ENCODE results near the gene STIM1.

The STIM1 gene

DNA sequence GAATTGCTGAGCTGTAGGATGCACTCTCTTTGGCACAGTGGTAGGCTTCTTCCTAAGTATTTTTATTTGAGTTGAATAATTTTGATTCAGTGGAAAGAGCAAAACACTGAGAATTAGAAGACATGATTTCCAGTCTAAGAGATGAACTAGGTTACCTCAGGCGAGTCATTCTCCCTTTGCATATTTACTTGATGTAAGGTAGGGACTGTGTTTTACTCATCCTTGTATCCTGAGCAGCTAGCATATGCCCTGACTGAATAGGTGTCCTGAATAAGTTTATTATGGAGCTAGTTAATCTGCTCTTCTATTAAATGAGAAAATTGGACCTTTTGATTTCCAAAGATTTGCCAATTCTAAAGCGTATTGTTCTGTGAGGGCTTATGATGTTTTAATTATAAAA is 50.7 kb downstream of the STIM1 start:
- Histone ChIP-seq H3K4me3 (ENCODE audit: low read length) (no peak overlapping the region), H3K27me3 (ENCODE audit: control insufficient read depth, insufficient read depth, low read length) (no peaks in the 10 kb centered on the region), H3K4me1 (ENCODE audit: control insufficient read depth, insufficient read depth, low read length) (peaks cover 13% of the 10 kb centered on the region), H3K9ac (ENCODE audit: low read depth, low read length) (no peak overlapping the region), H3K36me3 (ENCODE audit: insufficient read depth, low read length) (no peaks in the 10 kb centered on the region), H3K4me2 (ENCODE audit: low read length) (no peak overlapping the region), H3K9me3 (replicated peaks; ENCODE audit: low read length) (no peaks in the 10 kb centered on the region)

DNA sequence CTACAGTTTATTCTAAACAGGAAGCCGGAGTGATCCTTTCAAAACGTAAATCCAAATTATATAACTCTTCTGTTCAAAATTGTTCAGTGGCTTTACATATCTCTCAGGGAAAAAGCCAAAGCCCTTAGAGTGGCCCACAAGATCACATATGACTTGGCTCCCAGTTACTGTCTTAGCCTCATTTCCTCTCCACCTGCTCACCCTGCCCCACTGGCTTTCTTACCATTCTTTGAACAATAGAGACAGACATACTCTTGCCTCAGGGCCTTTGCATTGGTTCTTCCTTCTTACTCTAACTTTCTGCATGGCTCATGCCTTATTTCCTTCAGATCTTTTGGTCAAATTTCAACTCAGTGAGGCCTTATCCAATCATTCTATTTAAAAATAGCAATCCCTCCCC is 52.1 kb downstream of the STIM1 start:
- Histone ChIP-seq H3K4me3 (ENCODE audit: low read length) (no peak overlapping the region), H3K9me3 (replicated peaks; ENCODE audit: low read length) (no peaks in the 10 kb centered on the region), H3K9ac (ENCODE audit: low read depth, low read length) (no peak overlapping the region), H3K36me3 (ENCODE audit: insufficient read depth, low read length) (no peaks in the 10 kb centered on the region), H3K27me3 (ENCODE audit: control insufficient read depth, insufficient read depth, low read length) (no peaks in the 10 kb centered on the region), H3K4me1 (ENCODE audit: control insufficient read depth, insufficient read depth, low read length) (peaks cover 13% of the 10 kb centered on the region), H3K4me2 (ENCODE audit: low read length) (no peak overlapping the region)

DNA sequence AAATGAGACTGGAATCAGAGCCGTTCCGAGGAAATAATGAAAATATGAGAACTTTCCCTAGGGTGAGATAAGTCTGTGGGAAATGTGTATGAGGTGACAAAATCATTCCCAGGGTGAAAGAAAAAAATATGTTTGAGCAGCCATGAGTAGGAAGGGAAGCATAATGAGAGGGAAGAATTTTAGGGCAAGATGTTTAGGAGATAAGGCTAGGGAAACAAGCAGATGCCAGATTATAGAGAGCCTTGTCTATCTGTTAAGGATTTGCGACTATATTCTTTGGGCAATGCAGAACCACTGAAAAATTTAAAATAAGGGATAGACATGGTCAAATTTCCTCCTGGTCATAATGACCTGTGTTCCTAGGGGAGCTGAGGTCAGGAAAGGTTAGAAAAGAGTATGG is 54.4 kb downstream of the STIM1 start:
- peaks cover 12% of the 10 kb centered on the region for H3K4me1 ChIP-seq (ENCODE audit: control insufficient read depth, insufficient read depth, low read length)
- no peak overlapping the region for H3K4me3 ChIP-seq (ENCODE audit: low read length)
- no peak overlapping the region for H3K4me2 ChIP-seq (ENCODE audit: low read length)
- no peaks in the 10 kb centered on the region for H3K36me3 ChIP-seq (ENCODE audit: insufficient read depth, low read length)
- H3K27me3 ChIP-seq (ENCODE audit: control insufficient read depth, insufficient read depth, low read length) = no peaks in the 10 kb centered on the region
- no peak overlapping the region for H3K9ac ChIP-seq (ENCODE audit: low read depth, low read length)
- H3K9me3 ChIP-seq (replicated peaks; ENCODE audit: low read length) = no peaks in the 10 kb centered on the region

DNA sequence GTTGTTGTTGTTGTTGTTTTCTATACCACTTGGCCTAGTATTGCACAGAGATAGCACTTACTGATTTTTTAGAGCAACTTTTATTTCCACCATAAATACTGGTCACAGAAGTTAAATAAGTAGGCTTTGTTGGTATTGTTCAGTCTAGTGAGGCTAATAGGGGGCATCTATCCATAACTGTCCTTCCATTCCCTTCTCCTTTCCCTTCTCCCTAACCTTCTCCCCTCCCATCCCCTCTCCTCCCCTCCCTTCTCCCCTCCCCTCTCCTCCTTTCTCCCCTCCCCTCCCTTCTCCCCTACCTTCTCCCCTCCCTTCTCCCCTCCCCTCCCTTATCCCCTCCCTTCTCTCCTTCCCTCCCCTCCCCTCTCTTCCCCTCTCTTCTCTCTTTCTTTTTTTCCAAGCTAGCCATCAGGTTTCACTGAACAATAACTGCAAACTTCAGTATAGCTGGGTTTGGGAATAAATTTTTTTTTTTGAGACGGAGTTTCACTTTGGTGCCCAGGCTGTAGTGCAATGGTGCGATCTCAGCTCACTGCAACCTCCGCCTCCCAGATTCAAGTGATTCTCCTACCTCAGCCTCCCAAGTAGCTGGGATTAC is 56.5 kb downstream of the STIM1 start:
- no peaks in the 10 kb centered on the region for H3K4me1 ChIP-seq (ENCODE audit: control insufficient read depth, insufficient read depth, low read length)
- no peak overlapping the region for H3K4me2 ChIP-seq (ENCODE audit: low read length)
- H3K9ac ChIP-seq (ENCODE audit: low read depth, low read length) = no peak overlapping the region
- no peaks in the 10 kb centered on the region for H3K36me3 ChIP-seq (ENCODE audit: insufficient read depth, low read length)
- no peak overlapping the region for H3K4me3 ChIP-seq (ENCODE audit: low read length)
- H3K27me3 ChIP-seq (ENCODE audit: control insufficient read depth, insufficient read depth, low read length) = no peaks in the 10 kb centered on the region
- H3K9me3 ChIP-seq (replicated peaks; ENCODE audit: low read length) = no peaks in the 10 kb centered on the region

DNA sequence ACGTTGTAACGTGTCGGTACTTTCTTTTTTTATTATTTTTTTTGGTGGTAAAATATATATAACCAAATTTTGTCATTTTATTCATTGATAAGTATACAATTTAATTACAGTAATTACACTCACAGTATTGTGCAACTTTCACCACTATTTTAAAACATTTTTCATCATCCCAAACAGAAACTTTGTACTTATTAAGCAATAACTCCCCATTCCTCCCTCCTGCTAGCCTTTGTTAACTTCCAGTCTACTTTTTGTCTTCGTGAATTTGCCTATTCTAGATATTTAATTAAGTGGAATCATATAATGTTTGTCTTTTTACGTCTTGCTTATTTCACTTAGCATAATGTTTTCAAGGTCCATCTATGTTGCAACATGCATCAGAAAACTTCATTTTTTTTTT is 58.5 kb downstream of the STIM1 start:
- Histone ChIP-seq H3K36me3 (ENCODE audit: insufficient read depth, low read length) (no peaks in the 10 kb centered on the region), H3K27me3 (ENCODE audit: control insufficient read depth, insufficient read depth, low read length) (no peaks in the 10 kb centered on the region), H3K4me3 (ENCODE audit: low read length) (no peak overlapping the region), H3K9ac (ENCODE audit: low read depth, low read length) (no peak overlapping the region), H3K9me3 (replicated peaks; ENCODE audit: low read length) (no peaks in the 10 kb centered on the region), H3K4me1 (ENCODE audit: control insufficient read depth, insufficient read depth, low read length) (no peaks in the 10 kb centered on the region), H3K4me2 (ENCODE audit: low read length) (no peak overlapping the region)

DNA sequence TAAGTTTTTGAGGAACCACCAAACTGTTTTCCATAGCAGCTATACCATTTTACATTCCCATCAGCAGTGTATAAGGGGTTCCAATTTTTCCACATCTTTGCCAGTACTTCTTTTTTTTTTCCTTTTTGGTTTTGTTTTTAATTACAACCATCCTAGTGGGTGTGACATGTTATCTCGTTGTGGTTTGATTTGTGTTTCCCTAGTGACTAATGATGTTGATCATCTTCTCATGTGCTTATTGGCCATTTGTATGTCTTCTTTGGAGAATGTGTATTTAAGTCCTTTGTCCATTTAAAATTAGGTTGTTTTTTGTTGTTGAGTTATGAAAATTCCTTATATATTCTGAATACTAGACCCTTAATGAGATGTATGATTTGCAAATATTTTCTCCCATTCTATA is 59.3 kb downstream of the STIM1 start:
- no peak overlapping the region for H3K4me3 ChIP-seq (ENCODE audit: low read length)
- H3K9ac ChIP-seq (ENCODE audit: low read depth, low read length) = no peak overlapping the region
- H3K4me1 ChIP-seq (ENCODE audit: control insufficient read depth, insufficient read depth, low read length) = peaks cover 5% of the 10 kb centered on the region
- no peaks in the 10 kb centered on the region for H3K27me3 ChIP-seq (ENCODE audit: control insufficient read depth, insufficient read depth, low read length)
- no peaks in the 10 kb centered on the region for H3K36me3 ChIP-seq (ENCODE audit: insufficient read depth, low read length)
- H3K9me3 ChIP-seq (replicated peaks; ENCODE audit: low read length) = no peaks in the 10 kb centered on the region
- no peak overlapping the region for H3K4me2 ChIP-seq (ENCODE audit: low read length)

DNA sequence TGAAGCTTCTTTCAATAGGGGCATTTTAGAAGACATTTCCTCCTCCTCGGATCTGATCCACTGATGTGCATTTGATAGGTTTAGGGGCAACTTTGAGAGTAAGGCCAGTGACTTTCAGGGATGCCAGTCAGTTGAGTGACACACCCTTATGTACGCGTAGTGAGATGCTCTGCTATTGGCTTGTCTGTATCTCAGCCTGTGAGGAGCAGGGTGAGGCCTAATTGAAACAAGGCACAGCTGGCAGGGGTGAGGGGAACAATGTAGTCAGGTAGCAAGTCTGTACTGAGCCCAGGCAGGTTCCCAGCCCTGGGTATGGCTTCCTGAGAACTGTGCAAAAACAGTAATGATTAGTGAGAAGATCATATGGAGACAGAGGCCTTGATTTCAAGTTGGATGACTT is 61.5 kb downstream of the STIM1 start:
- Histone ChIP-seq H3K9ac (ENCODE audit: low read depth, low read length) (no peak overlapping the region), H3K4me1 (ENCODE audit: control insufficient read depth, insufficient read depth, low read length) (peaks cover 12% of the 10 kb centered on the region), H3K4me2 (ENCODE audit: low read length) (no peak overlapping the region), H3K9me3 (replicated peaks; ENCODE audit: low read length) (no peaks in the 10 kb centered on the region), H3K27me3 (ENCODE audit: control insufficient read depth, insufficient read depth, low read length) (no peaks in the 10 kb centered on the region), H3K36me3 (ENCODE audit: insufficient read depth, low read length) (no peaks in the 10 kb centered on the region), H3K4me3 (ENCODE audit: low read length) (no peak overlapping the region)

DNA sequence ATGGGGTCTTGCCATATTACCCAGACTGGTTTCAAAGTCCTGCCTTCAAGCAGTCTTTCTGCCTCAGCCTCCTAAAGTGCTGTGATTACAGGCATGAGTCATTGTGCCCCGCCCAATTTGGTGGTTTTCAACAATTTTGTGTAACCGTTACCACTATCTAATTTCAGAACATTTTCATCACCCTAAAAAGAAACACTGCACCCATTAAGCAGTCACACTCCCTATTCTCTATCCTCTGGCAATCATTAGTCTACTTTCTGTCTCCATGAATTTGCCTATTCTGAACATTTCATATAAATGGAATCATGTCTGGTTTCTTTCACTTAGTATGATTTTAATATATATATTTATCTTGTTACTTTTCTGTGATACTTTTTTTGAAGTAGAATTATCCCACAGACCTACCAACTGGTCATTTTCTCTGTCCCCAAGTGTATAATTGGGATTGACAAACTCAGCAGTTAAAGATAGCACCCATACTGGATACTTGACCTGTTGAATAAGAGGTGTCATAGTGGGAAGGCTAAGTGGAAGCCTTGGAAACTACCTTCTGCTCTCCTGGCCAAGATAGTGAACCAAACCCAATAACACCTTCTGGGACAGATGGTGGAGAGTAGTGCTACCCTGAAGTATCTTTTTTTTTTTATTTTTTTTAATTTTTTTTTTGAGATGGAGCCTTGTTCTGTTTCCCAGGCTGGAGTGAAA is 64.8 kb downstream of the STIM1 start:
- Histone ChIP-seq H3K9ac (ENCODE audit: low read depth, low read length) (no peak overlapping the region), H3K4me1 (ENCODE audit: control insufficient read depth, insufficient read depth, low read length) (peaks cover 12% of the 10 kb centered on the region), H3K4me2 (ENCODE audit: low read length) (peak overlapping the region; percentile 48)

DNA sequence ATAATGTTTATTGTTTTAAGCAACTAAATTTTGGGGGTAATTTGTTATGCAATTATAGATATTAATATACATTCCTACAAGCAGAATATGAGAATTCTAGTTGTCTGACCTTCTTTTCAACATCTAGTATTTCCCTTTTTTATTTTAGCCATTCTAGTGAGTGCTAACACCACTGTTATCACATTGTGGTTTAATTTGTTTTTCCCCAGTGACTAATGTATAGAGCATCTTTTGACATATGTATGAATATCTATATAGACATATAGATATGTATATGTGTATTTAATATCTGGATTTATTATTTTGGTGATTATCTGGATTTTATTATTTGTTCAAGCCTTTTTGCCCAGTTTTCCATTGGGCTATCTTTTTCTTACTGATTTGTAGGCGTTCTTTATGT is 66.6 kb downstream of the STIM1 start:
- no peaks in the 10 kb centered on the region for H3K27me3 ChIP-seq (ENCODE audit: control insufficient read depth, insufficient read depth, low read length)
- H3K9ac ChIP-seq (ENCODE audit: low read depth, low read length) = no peak overlapping the region
- H3K4me1 ChIP-seq (ENCODE audit: control insufficient read depth, insufficient read depth, low read length) = peaks cover 12% of the 10 kb centered on the region
- H3K36me3 ChIP-seq (ENCODE audit: insufficient read depth, low read length) = no peaks in the 10 kb centered on the region
- H3K9me3 ChIP-seq (replicated peaks; ENCODE audit: low read length) = peaks cover 2% of the 10 kb centered on the region
- no peak overlapping the region for H3K4me3 ChIP-seq (ENCODE audit: low read length)
- no peak overlapping the region for H3K4me2 ChIP-seq (ENCODE audit: low read length)

More for the DNA sequence above, 64.8 kb downstream of the STIM1 start:
- H3K36me3 ChIP-seq (ENCODE audit: insufficient read depth, low read length) = no peaks in the 10 kb centered on the region
- H3K27me3 ChIP-seq (ENCODE audit: control insufficient read depth, insufficient read depth, low read length) = no peaks in the 10 kb centered on the region
- peaks cover 2% of the 10 kb centered on the region for H3K9me3 ChIP-seq (replicated peaks; ENCODE audit: low read length)
- H3K4me3 ChIP-seq (ENCODE audit: low read length) = no peak overlapping the region

DNA sequence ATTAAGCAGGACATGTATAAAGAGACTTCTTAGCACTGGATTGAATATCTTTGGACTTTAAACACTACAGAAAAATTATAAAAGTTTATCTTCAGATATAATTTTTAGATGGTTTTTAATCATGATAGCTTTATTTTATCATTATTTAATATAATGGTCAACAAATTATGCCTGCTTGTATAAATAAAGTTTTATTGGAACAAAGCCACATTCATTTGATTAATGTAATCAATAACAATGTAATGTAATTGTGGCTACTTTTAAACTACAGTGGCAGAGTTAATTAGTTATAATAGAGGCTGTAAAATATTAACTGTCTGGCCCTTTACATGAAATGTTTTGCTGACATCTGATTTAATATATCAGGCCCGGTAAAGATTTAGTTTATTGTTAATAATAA is 70.0 kb downstream of the STIM1 start:
- Histone ChIP-seq H3K9ac (ENCODE audit: low read depth, low read length) (no peak overlapping the region), H3K27me3 (ENCODE audit: control insufficient read depth, insufficient read depth, low read length) (no peaks in the 10 kb centered on the region), H3K36me3 (ENCODE audit: insufficient read depth, low read length) (no peaks in the 10 kb centered on the region), H3K9me3 (replicated peaks; ENCODE audit: low read length) (peaks cover 2% of the 10 kb centered on the region), H3K4me2 (ENCODE audit: low read length) (no peak overlapping the region), H3K4me3 (ENCODE audit: low read length) (no peak overlapping the region), H3K4me1 (ENCODE audit: control insufficient read depth, insufficient read depth, low read length) (peaks cover under 1% of the 10 kb centered on the region)

DNA sequence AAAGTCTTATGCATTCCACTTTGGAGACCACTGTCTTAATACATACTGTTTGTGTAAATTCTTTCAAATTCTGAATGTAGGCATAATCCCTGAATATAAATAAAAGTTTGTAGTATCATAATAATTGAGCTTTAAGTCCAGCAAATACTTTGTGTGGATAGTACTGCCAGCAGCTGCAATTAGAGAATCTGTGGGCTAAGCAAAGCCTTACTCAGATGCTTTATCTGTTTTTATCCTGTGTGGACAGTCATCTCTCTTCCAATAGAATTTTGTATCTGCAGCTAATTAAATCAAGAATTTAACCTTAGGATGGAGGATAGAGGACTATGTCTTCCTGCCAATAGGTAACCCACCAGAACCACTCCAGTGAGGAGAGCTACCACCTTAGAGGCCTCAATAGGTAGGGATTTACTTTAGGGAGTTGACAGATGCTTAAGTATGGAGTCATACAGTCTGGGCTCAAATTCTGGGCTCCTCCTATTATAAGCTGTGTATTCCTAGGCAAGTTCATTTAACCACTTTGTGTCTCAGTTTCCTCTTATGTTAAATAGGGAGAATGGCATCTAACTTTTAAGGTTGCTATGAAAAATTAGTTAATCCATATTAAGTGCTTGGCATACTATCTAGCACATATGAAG is 71.1 kb downstream of the STIM1 start:
- Histone ChIP-seq H3K27me3 (ENCODE audit: control insufficient read depth, insufficient read depth, low read length) (no peaks in the 10 kb centered on the region), H3K4me3 (ENCODE audit: low read length) (no peak overlapping the region), H3K4me1 (ENCODE audit: control insufficient read depth, insufficient read depth, low read length) (no peaks in the 10 kb centered on the region), H3K9ac (ENCODE audit: low read depth, low read length) (no peak overlapping the region), H3K4me2 (ENCODE audit: low read length) (no peak overlapping the region), H3K36me3 (ENCODE audit: insufficient read depth, low read length) (no peaks in the 10 kb centered on the region), H3K9me3 (replicated peaks; ENCODE audit: low read length) (peaks cover 2% of the 10 kb centered on the region)
